Thoracic aorta (tissue), 2 donors: ENCODE results near the gene TLR5. TPM values are rescaled to one million over a fixed set of nuclear protein-coding genes. Genes with fewer than 3 reads are reported as not detected.

Experiments
- ATAC-seq: fragments of 150-250 bp; one replicate; pipeline ENCODE4 v1.8.0; 2017; ENCODE audit warnings: low read depth; ENCODE audit not compliant: insufficient number of reproducible peaks, low FRiP score
- DNase-seq: peaks from one replicate; pipeline ENCODE4 v3.0.0-alpha.2; 2020; ENCODE audit warnings: low spot score
- H3K27ac ChIP-seq, 2 donors: fragments of 200-600 bp; sonication (generic); 1 replicate in 1 of 2; 2 replicates in 1 of 2; pipeline ENCODE4 v1.5.1; 2016; ENCODE audit warnings: mild to moderate bottlenecking in 2 of 2, moderate library complexity in 2 of 2
- H3K27me3 ChIP-seq: fragments of 200-600 bp; sonication (generic); replicated peaks from 2 replicates; pipeline ENCODE4 v1.6.0; 2016; ENCODE audit warnings: mild to moderate bottlenecking; ENCODE audit not compliant: insufficient read depth
- H3K36me3 ChIP-seq: fragments of 200-600 bp; sonication (generic); one replicate; pipeline ENCODE4 v1.5.1; 2016
- H3K4me1 ChIP-seq, 2 donors: fragments of 200-600 bp; sonication (generic); 1 replicate in 1 of 2; 2 replicates in 1 of 2; pipeline versions ENCODE4 v1.5.1 to v1.6.0; 2016; ENCODE audit warnings: low read depth in 2 of 2, mild to moderate bottlenecking in 1 of 2; ENCODE audit not compliant: control insufficient read depth in 1 of 2
- H3K4me3 ChIP-seq: fragments of 200-600 bp; sonication (generic); 2 replicates; pipeline ENCODE4 v1.5.1; 2016; ENCODE audit warnings: mild to moderate bottlenecking
- H3K9me3 ChIP-seq: fragments of 200-600 bp; sonication (generic); 2 replicates; pipeline ENCODE4 v1.5.1; 2016
- CTCF ChIP-seq: fragments of 200-600 bp; sonication (generic); IDR thresholded peaks from one replicate; pipeline ENCODE4 v1.5.1; 2019; ENCODE audit warnings: antibody characterized with exemption
- total RNA-seq, 2 donors: library from RNA; depleted of rRNA; stranded (reverse); fragments of >200 nt; gene quantifications; one replicate each; pipeline versions ENCODE4 v1.1.0 to v1.2.3, GENCODE V29; 2016

The TLR5 gene
- total RNA-seq, 2 donors from 2014 or later = 5.4 to 20.2 TPM

GRCh38 chr1:223135176-223135942, 7.7 kb downstream of the TLR5 start:
- DNase-seq (peak; percentile 29), ATAC-seq (no peak)
- Histone ChIP-seq H3K4me3 (no peak overlapping the region), H3K27ac (peak overlapping the region; percentile 30 to 57), H3K36me3 (no peaks in the 10 kb centered on the region), H3K4me1 (peaks cover 8 to 28% of the 10 kb centered on the region in 2 donors), H3K27me3 (no peaks in the 10 kb centered on the region), H3K9me3 (no peaks in the 10 kb centered on the region)
- no peak for TF ChIP-seq CTCF

- Histone ChIP-seq H3K4me3 (peak overlapping the region; percentile 61), H3K27ac (peak overlapping the region; percentile 50 to 57), H3K9me3 (no peaks in the 10 kb centered on the region), H3K27me3 (no peaks in the 10 kb centered on the region), H3K36me3 (no peaks in the 10 kb centered on the region), H3K4me1 (peaks cover 8 to 37% of the 10 kb centered on the region in 2 donors)
- TF ChIP-seq CTCF = peak; percentile 93
- ATAC-seq = peak; percentile 58
- DNase-seq = peak; percentile 33
These were observed 9.1 kb downstream of the TLR5 start for GRCh38 chr1:223133824-223134435.

GRCh38 chr1:223133306-223133823, 9.7 kb downstream of the TLR5 start:
- Histone ChIP-seq H3K27me3 (no peaks in the 10 kb centered on the region), H3K27ac (no peak overlapping the region), H3K4me3 (peak overlapping the region; percentile 61), H3K36me3 (no peaks in the 10 kb centered on the region), H3K9me3 (no peaks in the 10 kb centered on the region), H3K4me1 (peaks cover 8 to 38% of the 10 kb centered on the region in 2 donors)
- DNase-seq = no peak
- ATAC-seq = no peak
- no peak for TF ChIP-seq CTCF

GRCh38 chr1:223129229-223129901, 13.7 kb downstream of the TLR5 start:
- ATAC-seq = no peak
- Histone ChIP-seq H3K27ac (no peak overlapping the region), H3K4me1 (peaks cover 2 to 18% of the 10 kb centered on the region in 2 donors), H3K9me3 (no peaks in the 10 kb centered on the region), H3K4me3 (peak overlapping the region; percentile 64), H3K36me3 (no peaks in the 10 kb centered on the region), H3K27me3 (no peaks in the 10 kb centered on the region)
- DNase-seq = no peak
- TF ChIP-seq CTCF = peak; percentile 90

- Histone ChIP-seq H3K4me1 (peaks cover 3 to 24% of the 10 kb centered on the region in 2 donors), H3K36me3 (no peaks in the 10 kb centered on the region), H3K9me3 (no peaks in the 10 kb centered on the region), H3K27ac (no peak overlapping the region), H3K4me3 (no peak overlapping the region), H3K27me3 (no peaks in the 10 kb centered on the region)
- ATAC-seq (no peak), DNase-seq (no peak)
- no peak for TF ChIP-seq CTCF
These were observed 16.3 kb downstream of the TLR5 start for GRCh38 chr1:223126741-223127140.
